ENCODE measurements around the gene MACROD2. TPM values are rescaled to one million over a fixed set of nuclear protein-coding genes. Genes with fewer than 3 reads are reported as not detected.

MACROD2 gene
- polyA plus RNA-seq, 1 donor (not counting 4 experiments of a cell fraction or from before 2014, with no cell fraction given), result 0.71 TPM

GRCh38 chr20:14687313-14687712, 692.0 kb downstream of the MACROD2 start:
- Histone ChIP-seq H3K4me3 (ENCODE audit: control insufficient read depth in 2 of 3, extremely low read depth in 1 of 3, insufficient read depth in 2 of 3, low read depth in 1 of 3, low read length in 3 of 3) (no peak overlapping the region), H4K20me1 (ENCODE audit: control insufficient read depth, extremely low read depth, insufficient read depth, low read length) (no peaks in the 10 kb centered on the region), H2AFZ (ENCODE audit: control insufficient read depth, low read length) (no peak overlapping the region), H3K27me3 (ENCODE audit: control insufficient read depth, extremely low read depth, insufficient read depth, low read length) (no peaks in the 10 kb centered on the region), H3K9me1 (ENCODE audit: control insufficient read depth, extremely low read depth, insufficient read depth, low read length) (no peaks in the 10 kb centered on the region), H3K27ac (ENCODE audit: control insufficient read depth, insufficient read depth, low read length) (no peak overlapping the region), H3K9me3 (ENCODE audit: control insufficient read depth, low read depth, low read length) (no peaks in the 10 kb centered on the region), H3K36me3 (ENCODE audit: control insufficient read depth in 2 of 2, extremely low read depth in 1 of 2, insufficient read depth in 2 of 2, low read length in 2 of 2) (no peaks in the 10 kb centered on the region), H3K79me2 (ENCODE audit: control insufficient read depth, insufficient read depth, low read length) (no peaks in the 10 kb centered on the region), H3K4me1 (ENCODE audit: control insufficient read depth, extremely low read depth, insufficient read depth, low read length) (peaks cover 9% of the 10 kb centered on the region), H3K9ac (ENCODE audit: control insufficient read depth, extremely low read depth, insufficient read depth, low read length) (no peak overlapping the region), H3K4me2 (ENCODE audit: control insufficient read depth, extremely low read depth, insufficient read depth, low read depth, low read length) (no peak overlapping the region)
- TF ChIP-seq CTCF (optimal IDR thresholded peaks at IDR 0.05 in 1 of 3, IDR thresholded peaks at IDR 0.05 in 1 of 3, conservative IDR thresholded peaks at IDR 0.05 in 1 of 3; ENCODE audit: extremely low read depth in 1 of 3, insufficient read depth in 2 of 3, low read length in 3 of 3) (no peak), EZH2 (IDR thresholded peaks at IDR 0.05; ENCODE audit: low read length) (no peak)
- peak; percentile 44 for DNase-seq (ENCODE audit: low read depth, low spot score)
- dilution Hi-C loops (cut with MboI; ENCODE audit: extremely low pct_ligation_motif_present, low sequenced_read_pairs), result no loop called here
- peak; percentile 89 for FAIRE-seq

- Histone ChIP-seq H3K4me1 (ENCODE audit: control insufficient read depth, extremely low read depth, insufficient read depth, low read length) (peaks cover 9% of the 10 kb centered on the region), H3K4me3 (ENCODE audit: control insufficient read depth in 2 of 3, extremely low read depth in 1 of 3, insufficient read depth in 2 of 3, low read depth in 1 of 3, low read length in 3 of 3) (no peak overlapping the region), H3K27ac (ENCODE audit: control insufficient read depth, insufficient read depth, low read length) (no peak overlapping the region), H3K36me3 (ENCODE audit: control insufficient read depth in 2 of 2, extremely low read depth in 1 of 2, insufficient read depth in 2 of 2, low read length in 2 of 2) (no peaks in the 10 kb centered on the region), H3K9me1 (ENCODE audit: control insufficient read depth, extremely low read depth, insufficient read depth, low read length) (no peaks in the 10 kb centered on the region), H3K9ac (ENCODE audit: control insufficient read depth, extremely low read depth, insufficient read depth, low read length) (no peak overlapping the region), H4K20me1 (ENCODE audit: control insufficient read depth, extremely low read depth, insufficient read depth, low read length) (no peaks in the 10 kb centered on the region), H2AFZ (ENCODE audit: control insufficient read depth, low read length) (no peak overlapping the region), H3K79me2 (ENCODE audit: control insufficient read depth, insufficient read depth, low read length) (no peaks in the 10 kb centered on the region), H3K4me2 (ENCODE audit: control insufficient read depth, extremely low read depth, insufficient read depth, low read depth, low read length) (no peak overlapping the region), H3K9me3 (ENCODE audit: control insufficient read depth, low read depth, low read length) (no peaks in the 10 kb centered on the region), H3K27me3 (ENCODE audit: control insufficient read depth, extremely low read depth, insufficient read depth, low read length) (no peaks in the 10 kb centered on the region)
- DNase-seq (ENCODE audit: low read depth, low spot score) (no peak), FAIRE-seq (no peak)
- TF ChIP-seq CTCF (optimal IDR thresholded peaks at IDR 0.05 in 1 of 3, IDR thresholded peaks at IDR 0.05 in 1 of 3, conservative IDR thresholded peaks at IDR 0.05 in 1 of 3; ENCODE audit: extremely low read depth in 1 of 3, insufficient read depth in 2 of 3, low read length in 3 of 3), result no peak
- TF ChIP-seq EZH2 (IDR thresholded peaks at IDR 0.05; ENCODE audit: low read length), result no peak
- dilution Hi-C loops (cut with MboI; ENCODE audit: extremely low pct_ligation_motif_present, low sequenced_read_pairs), result no loop called here
Observed at GRCh38 chr20:14688005-14688404, 692.7 kb downstream of the MACROD2 start.
